Kidney capillary endothelial cell (primary cell): ENCODE data around the gene POLA2.
A peak's percentile ranks its signal among the peaks of the same experiment; 100 is the strongest.
"Not testable (repeated sequence)": the region's sequence is repeated elsewhere in the genome, so short reads cannot be mapped to it uniquely, and the experiment has no call there.

ENCODE experiments used
- DNase-seq: peaks from one replicate; pipeline ENCODE4 v3.0.0-alpha.2; 2018; ENCODE audit warnings: low spot score

POLA2 gene

GRCh38 chr11:65308281-65308891 is 46.6 kb downstream of the POLA2 start:
- peak; percentile 44 for DNase-seq

GRCh38 chr11:65309006-65309405 is 47.2 kb downstream of the POLA2 start:
- peak; percentile 65 for DNase-seq

DNA sequence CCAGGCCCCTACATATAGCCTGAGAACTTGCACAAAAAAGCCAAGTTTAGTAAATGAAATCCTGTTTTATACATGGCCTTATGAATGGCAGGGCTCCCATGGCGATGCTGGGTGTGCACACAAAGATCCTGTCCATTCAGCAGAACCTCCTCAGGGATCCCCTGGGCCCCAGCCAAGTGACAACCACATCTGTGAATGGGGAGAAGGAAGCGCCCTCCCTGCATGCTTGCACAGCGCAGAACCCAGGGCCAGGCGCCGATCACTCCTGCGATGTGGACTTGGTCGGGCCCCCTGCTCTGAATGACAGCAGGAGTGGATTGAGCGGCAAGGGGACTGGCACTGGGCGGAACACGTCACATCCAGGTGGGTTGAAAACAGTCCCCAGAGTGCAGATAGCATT is 48.5 kb downstream of the POLA2 start:
- no peak for DNase-seq

DNA sequence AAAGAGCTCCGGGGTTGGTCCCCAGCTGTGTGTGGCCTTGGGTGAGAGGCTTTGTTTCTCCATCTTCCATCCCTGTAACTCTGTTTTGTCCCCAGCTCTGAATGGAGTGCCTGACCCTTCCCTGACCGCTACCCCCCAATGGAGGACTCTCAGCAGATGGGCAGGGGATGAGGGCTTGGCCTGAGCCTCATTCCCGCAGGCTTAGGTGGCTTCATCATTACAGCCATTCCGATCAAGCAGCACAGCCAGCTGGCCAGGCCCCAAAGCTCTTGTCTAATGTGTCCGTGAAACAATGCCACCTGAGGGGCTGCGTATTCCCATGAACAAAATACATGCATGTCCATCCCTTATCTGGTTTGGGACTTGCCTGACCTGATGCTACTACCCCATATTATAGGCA is 49.0 kb downstream of the POLA2 start:
- no peak for DNase-seq

GRCh38 chr11:65311170-65311678 is 49.5 kb downstream of the POLA2 start:
- no peak for DNase-seq

- peak; percentile 86 for DNase-seq
Observed at GRCh38 chr11:65314501-65315203, 52.9 kb downstream of the POLA2 start, which contains the start of gene CDC42EP2. TSS of gene CDC42EP2 (plus strand) at chr11:65314866. CDS start at chr11:65320899, 6,033 bp downstream.

DNA sequence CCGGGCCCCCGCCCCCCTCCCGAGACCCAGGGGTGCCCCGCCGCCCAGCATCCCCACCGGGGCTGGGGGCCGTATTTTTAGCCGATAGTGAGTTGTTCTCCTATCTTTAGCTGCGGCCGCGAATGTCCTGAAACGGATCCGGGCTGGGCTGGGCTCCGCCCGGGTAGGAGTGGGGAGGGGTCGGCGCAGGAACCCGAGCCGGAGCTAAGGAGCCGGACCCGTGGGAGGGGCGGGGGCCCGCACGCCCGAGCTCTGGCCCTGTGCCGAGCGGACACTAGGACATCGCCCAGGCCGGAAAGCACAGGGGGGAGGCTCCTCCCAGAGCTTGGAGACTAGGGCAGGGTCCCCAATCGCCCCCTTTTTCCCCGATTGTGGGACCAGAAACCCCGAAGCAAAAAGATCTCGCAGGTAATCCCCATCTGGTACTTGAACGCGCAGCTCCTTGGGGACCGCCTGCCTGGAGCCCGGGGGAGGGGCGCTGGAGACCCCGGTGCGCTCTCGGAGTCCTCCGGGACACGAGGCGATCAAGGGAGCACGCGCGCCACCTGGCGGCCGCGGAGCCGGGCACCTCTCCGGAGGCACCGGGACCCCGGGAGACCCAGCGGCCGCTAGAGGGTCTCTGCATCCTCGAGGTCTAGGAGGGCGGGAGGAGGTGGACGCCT is 53.6 kb downstream of the POLA2 start:
- peak; percentile 78 for DNase-seq

- DNase-seq, result no peak
Observed at GRCh38 chr11:65315866-65316226, 54.1 kb downstream of the POLA2 start.

DNA sequence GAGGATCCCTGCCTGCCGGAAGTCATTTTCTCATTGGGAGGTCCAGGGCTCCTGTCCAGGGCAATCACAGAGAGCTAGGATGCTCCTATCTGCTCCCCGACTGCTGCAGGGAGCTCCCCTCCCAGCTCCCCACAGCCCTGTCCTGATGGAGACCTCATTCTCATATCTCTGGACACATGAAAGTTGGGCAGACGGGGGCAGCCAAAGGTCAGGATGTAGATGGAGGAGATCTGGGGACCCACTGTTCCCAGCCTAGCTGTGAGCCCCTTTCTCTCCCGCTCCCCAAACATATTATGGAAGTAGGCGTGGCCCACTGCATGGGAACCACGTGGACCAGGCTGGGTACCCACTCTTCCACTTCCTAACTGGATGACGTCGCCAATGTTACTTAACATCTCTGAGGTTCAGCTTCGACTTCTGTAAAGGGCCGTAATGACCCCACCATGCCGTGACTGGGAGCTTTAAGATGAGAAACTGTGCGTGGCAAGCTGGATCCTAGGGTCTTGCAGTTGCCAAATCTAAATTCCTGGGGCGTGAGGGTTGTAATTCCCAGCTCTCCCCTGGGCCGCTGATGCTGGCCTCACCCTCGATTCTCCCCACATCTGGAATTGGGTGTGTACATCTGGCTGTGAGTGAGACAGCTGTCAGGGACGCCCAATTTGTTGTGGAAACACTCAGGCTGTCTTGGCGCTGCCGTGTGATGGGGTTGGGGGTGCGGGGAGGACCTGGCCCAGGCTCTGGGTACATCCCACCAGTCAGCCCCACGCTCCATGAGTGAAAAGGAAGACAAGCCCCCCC is 54.7 kb downstream of the POLA2 start:
- no peak for DNase-seq

DNA sequence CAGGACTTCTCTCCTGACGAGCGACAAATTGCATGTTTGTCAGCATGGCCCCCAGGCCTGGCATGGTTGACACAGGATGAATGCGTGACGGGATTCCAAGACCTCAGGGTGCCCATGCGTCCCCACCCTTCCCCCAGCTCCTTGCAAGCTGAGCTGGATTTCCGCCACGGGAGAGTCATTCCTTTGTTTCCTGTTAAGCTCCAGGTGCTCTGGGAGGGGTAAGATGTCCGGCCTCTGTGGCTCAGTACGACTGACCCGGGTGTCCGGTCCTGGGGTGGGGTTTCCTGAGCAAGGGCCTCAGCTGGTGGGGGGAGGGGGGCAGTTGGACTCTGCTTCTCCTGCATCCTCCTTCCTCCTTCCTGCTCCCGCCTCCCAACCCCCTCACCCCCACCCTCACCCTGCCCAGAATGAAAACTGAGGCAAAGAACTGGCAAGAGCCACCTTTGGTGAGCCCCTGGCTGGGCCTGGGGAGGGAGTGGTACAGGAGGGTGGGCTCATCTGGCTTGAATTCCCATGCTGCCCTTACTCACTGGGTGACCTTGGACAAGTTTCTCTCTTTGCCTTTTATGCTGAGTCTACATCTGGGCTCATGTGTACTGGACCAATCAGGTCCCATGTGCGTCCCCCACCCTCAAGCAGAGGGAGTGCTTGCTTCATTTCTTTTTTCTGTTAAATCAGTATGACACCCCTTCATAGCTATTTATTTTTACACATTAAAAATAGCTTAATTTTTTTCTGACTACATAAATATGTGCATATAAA is 55.4 kb downstream of the POLA2 start:
- DNase-seq, result peak; percentile 99

DNA sequence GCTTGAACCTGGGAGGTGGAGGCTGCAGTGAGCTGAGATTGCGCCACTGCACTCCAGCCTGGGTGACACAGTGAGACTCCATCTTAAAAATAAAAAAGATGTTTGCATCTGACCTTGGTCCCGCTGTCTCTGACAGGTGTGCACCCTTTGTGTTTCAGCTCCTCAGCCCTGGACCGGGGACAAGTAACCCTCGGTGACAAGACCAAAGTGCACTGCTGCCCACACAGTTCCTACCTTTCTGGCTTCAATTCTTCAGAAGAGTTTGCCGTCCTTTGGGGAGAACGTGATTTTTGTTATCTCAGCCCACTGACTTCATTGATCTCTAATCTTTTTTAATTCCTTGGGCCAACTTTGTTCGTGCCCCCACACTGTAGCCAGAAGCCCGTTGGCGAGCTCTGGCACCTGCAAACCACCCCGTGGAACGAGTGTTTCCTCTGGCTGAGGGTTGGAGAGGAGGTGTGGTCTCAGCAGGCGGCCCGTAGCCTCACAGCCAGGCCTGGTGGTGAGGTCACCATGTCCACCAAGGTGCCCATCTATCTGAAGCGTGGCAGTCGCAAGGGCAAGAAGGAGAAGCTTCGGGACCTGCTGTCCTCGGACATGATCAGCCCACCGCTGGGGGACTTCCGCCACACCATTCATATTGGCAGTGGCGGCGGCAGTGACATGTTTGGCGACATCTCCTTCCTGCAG is 58.8 kb downstream of the POLA2 start:
- DNase-seq, result no peak

DNA sequence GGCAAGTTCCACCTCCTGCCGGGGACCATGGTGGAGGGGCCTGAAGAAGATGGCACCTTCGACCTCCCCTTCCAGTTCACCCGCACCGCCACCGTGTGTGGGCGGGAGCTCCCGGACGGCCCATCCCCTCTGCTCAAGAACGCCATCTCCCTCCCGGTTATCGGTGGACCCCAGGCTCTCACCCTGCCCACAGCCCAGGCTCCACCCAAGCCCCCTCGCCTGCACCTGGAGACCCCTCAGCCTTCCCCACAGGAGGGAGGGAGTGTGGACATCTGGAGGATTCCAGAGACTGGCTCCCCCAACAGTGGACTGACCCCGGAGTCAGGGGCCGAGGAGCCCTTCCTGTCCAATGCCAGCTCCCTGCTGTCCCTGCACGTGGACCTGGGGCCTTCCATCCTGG is 59.3 kb downstream of the POLA2 start:
- no peak for DNase-seq

GRCh38 chr11:65321828-65322485 is 60.2 kb downstream of the POLA2 start:
- no peak for DNase-seq

GRCh38 chr11:65323813-65324212 is 62.1 kb downstream of the POLA2 start:
- no peak for DNase-seq

GRCh38 chr11:65325435-65325834 is 63.7 kb downstream of the POLA2 start:
- DNase-seq, result no peak

DNA sequence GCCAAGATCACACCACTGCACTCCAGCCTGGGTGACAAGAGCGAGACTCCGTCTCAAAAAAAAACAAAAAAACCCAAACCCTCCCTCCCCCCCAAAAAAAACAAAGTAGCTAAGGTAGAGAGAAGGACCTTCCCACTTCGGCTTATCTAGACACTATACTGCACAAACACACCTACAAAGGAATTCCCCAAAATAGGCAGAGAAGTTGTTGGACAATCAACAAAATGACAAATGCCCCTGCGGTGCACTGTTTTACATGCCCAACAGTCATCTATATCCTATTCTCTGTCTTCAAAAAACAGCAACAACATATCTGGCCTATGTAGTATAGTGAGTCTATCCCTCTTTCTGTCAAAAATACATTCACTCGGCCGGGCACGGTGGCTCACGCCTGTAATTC is 65.3 kb downstream of the POLA2 start:
- no peak for DNase-seq

DNA sequence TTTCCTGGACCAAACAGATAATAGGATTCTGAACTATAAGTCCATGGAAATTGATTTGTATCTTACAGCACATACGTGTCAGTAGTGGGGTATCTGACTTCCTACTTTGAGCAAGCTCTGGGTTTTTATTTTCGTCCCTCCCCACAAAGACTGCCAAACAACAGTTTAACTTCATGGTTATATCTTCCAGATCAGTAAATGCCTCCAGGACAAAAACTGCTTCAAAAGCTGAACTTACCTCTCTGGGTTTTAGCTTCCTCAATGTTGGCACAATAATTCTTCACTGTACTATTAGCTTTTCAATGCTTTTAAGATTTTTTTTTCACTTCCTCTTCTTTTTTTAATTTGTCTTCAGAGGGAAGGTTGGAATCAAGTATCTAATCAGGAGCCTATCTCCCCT is 67.7 kb downstream of the POLA2 start:
- DNase-seq, result peak; percentile 37

GRCh38 chr11:65329944-65330403 is 68.2 kb downstream of the POLA2 start:
- DNase-seq, result peak; percentile 88

GRCh38 chr11:65330544-65330943 is 68.8 kb downstream of the POLA2 start:
- DNase-seq, result no peak

GRCh38 chr11:65332591-65332990 is 70.8 kb downstream of the POLA2 start:
- DNase-seq, result not testable (repeated sequence)
